Measurements from ENCODE around the gene ISLR. TPM values are rescaled to one million over a fixed set of nuclear protein-coding genes. Genes with fewer than 3 reads are reported as not detected.

ISLR gene
- polyA plus RNA-seq, 2 of the 4 experiments (the other 2 are of a cell fraction), result 0.10 to 0.43 TPM

DNA sequence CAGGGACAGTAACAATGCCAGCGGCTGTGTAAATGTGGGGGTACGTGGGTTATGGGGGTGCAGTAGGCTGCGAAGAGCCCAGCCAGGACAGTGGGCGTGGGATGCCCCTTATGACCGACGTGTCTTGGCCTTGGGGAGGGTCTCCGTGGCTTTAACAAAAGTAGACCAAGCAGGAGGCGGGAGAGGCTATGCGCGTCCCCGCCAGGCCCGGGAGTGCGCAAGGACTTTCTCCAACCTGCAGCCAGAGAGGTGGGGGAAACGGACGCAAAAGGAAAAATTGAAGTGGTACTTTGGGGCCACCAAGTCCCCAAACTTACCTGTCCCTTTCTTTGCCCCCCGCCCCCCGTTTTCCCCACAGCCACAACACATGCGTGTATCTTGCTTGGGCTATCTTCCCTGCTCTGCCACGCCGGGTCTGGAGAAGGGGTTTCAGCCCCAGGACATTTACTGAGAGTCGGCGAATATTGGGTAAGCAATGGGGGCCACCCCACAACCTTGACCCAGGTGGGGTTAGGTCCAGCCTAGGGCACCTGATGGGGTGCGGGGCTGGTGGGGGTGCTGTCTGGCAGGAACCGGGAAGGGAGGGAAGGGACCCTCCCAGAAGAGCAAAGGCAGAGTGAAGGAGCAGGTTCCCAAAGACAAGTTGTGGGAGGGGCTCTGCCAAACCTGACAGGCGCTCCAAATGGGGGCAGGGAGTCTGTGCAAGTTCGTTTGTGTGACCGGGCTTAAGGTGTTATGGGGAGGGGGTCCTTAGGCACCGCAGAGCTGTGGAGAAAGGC, 42.5 kb upstream of the ISLR start (continued):
- no peak for TF ChIP-seq MAZ (IDR thresholded peaks at IDR 0.05; ENCODE audit: borderline replicate concordance, low read depth, low read length)

DNA sequence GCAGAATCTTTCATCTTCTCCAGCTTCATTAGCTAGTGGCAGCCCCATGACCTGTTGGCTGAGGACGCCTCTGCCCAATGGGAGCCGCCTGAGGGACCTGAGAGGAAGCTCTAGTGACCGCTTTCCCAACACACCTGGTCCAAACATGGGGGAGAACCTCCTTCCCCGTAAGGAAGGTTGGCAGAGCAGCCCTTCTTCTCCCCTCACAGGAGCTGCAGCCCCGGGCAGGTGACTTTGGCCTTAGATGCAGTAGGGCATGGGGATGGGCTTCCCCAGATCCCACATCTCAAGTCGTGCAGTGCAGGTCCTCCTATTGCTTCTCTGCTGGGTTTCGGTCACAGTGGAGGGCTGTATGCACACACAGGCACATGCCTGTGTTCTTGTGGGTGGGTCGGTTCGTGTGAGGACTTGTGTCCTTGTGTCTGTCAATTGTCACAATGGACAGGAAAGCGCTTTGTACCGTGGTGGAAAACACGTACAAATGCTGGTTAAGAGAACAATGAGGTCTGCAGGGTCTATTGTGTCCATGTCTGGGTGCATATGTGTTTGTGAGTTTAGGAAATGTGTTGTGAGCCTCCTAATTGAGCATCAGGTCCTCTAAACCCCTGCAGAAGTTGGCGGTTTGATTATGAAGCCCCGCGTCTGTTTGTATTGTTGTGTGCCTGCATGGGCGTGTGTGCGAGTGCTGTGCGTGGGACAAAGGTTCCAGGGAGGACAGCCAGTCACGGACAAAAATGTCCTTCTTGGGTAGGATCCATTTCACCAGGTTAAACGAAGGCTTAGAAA, 41.7 kb upstream of the ISLR start:
- FAIRE-seq (no peak), ATAC-seq (no peak), DNase-seq (ENCODE audit: low read depth in 1 of 2, low spot score in 1 of 2) (no peak)
- Histone ChIP-seq H3K9me3 (no peaks in the 10 kb centered on the region), H3K27ac (no peak overlapping the region), H3K4me3 (no peak overlapping the region), H3K4me2 (no peak overlapping the region), H3K4me1 (peaks cover 17% of the 10 kb centered on the region; the same call in 2 of the 3 replicates)
- TF ChIP-seq, protein P1, sequence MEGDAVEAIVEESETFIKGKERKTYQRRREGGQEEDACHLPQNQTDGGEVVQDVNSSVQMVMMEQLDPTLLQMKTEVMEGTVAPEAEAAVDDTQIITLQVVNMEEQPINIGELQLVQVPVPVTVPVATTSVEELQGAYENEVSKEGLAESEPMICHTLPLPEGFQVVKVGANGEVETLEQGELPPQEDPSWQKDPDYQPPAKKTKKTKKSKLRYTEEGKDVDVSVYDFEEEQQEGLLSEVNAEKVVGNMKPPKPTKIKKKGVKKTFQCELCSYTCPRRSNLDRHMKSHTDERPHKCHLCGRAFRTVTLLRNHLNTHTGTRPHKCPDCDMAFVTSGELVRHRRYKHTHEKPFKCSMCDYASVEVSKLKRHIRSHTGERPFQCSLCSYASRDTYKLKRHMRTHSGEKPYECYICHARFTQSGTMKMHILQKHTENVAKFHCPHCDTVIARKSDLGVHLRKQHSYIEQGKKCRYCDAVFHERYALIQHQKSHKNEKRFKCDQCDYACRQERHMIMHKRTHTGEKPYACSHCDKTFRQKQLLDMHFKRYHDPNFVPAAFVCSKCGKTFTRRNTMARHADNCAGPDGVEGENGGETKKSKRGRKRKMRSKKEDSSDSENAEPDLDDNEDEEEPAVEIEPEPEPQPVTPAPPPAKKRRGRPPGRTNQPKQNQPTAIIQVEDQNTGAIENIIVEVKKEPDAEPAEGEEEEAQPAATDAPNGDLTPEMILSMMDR (IDR thresholded peaks at IDR 0.05), result no peak
- TF ChIP-seq, protein P2, sequence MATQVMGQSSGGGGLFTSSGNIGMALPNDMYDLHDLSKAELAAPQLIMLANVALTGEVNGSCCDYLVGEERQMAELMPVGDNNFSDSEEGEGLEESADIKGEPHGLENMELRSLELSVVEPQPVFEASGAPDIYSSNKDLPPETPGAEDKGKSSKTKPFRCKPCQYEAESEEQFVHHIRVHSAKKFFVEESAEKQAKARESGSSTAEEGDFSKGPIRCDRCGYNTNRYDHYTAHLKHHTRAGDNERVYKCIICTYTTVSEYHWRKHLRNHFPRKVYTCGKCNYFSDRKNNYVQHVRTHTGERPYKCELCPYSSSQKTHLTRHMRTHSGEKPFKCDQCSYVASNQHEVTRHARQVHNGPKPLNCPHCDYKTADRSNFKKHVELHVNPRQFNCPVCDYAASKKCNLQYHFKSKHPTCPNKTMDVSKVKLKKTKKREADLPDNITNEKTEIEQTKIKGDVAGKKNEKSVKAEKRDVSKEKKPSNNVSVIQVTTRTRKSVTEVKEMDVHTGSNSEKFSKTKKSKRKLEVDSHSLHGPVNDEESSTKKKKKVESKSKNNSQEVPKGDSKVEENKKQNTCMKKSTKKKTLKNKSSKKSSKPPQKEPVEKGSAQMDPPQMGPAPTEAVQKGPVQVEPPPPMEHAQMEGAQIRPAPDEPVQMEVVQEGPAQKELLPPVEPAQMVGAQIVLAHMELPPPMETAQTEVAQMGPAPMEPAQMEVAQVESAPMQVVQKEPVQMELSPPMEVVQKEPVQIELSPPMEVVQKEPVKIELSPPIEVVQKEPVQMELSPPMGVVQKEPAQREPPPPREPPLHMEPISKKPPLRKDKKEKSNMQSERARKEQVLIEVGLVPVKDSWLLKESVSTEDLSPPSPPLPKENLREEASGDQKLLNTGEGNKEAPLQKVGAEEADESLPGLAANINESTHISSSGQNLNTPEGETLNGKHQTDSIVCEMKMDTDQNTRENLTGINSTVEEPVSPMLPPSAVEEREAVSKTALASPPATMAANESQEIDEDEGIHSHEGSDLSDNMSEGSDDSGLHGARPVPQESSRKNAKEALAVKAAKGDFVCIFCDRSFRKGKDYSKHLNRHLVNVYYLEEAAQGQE (IDR thresholded peaks at IDR 0.05), result no peak
- TF ChIP-seq SREBF2 (IDR thresholded peaks at IDR 0.05) (no peak), NFE2L2 (conservative IDR thresholded peaks at IDR 0.05; ENCODE audit: low read length) (no peak), GATA3 (IDR thresholded peaks at IDR 0.05; ENCODE audit: borderline replicate concordance) (no peak), EHF (CRISPR knock-in tag; IDR thresholded peaks at IDR 0.05) (no peak), KDM1A (IDR thresholded peaks at IDR 0.05; ENCODE audit: low read depth) (no peak), HOXA7 (CRISPR knock-in tag; IDR thresholded peaks at IDR 0.05) (no peak), HEYL (CRISPR knock-in tag; IDR thresholded peaks at IDR 0.05) (no peak), PHF8 (IDR thresholded peaks at IDR 0.05; ENCODE audit: borderline replicate concordance, low read depth) (no peak), TFCP2L1 (CRISPR knock-in tag; IDR thresholded peaks at IDR 0.05) (no peak), HOXB5 (CRISPR knock-in tag; IDR thresholded peaks at IDR 0.05) (no peak)
- TF ChIP-seq, protein P3, sequence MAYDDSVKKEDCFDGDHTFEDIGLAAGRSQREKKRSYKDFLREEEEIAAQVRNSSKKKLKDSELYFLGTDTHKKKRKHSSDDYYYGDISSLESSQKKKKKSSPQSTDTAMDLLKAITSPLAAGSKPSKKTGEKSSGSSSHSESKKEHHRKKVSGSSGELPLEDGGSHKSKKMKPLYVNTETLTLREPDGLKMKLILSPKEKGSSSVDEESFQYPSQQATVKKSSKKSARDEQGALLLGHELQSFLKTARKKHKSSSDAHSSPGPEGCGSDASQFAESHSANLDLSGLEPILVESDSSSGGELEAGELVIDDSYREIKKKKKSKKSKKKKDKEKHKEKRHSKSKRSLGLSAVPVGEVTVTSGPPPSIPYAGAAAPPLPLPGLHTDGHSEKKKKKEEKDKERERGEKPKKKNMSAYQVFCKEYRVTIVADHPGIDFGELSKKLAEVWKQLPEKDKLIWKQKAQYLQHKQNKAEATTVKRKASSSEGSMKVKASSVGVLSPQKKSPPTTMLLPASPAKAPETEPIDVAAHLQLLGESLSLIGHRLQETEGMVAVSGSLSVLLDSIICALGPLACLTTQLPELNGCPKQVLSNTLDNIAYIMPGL (CRISPR knock-in tag; IDR thresholded peaks at IDR 0.05; ENCODE audit: borderline replicate concordance), result no peak
- TF ChIP-seq, protein P4, sequence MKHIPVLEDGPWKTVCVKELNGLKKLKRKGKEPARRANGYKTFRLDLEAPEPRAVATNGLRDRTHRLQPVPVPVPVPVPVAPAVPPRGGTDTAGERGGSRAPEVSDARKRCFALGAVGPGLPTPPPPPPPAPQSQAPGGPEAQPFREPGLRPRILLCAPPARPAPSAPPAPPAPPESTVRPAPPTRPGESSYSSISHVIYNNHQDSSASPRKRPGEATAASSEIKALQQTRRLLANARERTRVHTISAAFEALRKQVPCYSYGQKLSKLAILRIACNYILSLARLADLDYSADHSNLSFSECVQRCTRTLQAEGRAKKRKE (CRISPR knock-in tag; IDR thresholded peaks at IDR 0.05; ENCODE audit: low read depth), result no peak
- TF ChIP-seq, protein P5, sequence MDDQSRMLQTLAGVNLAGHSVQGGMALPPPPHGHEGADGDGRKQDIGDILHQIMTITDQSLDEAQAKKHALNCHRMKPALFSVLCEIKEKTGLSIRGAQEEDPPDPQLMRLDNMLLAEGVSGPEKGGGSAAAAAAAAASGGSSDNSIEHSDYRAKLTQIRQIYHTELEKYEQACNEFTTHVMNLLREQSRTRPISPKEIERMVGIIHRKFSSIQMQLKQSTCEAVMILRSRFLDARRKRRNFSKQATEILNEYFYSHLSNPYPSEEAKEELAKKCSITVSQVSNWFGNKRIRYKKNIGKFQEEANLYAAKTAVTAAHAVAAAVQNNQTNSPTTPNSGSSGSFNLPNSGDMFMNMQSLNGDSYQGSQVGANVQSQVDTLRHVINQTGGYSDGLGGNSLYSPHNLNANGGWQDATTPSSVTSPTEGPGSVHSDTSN (IDR thresholded peaks at IDR 0.05), result no peak
- CTCF ChIA-PET, result interaction anchor here (1.0 to 1.1 kb wide), 2 partner anchors 39 to 78 kb away, joined by 3 read pairs; no protein-coding TSS in a partner anchor
- WGBS (ENCODE audit: missing lambda C conversion rate), result 66% methylated on average over 19 of the region's 20 CpGs
- POLR2A ChIA-PET, result no interaction called here

Measured in A549 (cell line).